ENCODE results near the gene PIEZO2.

DNA sequence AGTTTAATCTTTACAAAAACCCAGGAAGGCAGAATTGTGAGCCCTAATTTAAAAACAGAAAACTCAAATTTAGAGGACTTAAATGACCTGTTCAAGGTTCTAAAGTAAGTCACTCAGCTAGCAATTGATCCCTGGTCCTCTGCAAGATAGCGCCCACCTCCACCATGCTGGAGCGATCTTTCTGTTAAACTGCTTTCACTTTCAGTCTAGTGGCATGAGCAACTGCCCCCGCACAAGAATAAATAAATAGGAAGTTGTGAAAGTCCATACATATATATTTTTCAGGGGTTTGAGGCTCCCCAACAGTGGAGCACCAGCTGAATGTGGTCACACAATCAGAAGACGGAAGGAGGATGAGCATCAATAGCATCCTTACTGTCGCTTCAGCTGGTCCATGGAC lies 405.6 kb downstream of the PIEZO2 start:
- TF ChIP-seq POLR2AphosphoS5 (IDR thresholded peaks at IDR 0.05; ENCODE audit: low read depth, low read length) (no peak), TAF1 (IDR thresholded peaks at IDR 0.05; ENCODE audit: borderline replicate concordance, low read depth, low read length) (no peak)

Data from GM12892 (cell line).